ENCODE measurements around the gene MTHFS.

The MTHFS gene

GRCh38 chr15:79896131-79896633, 632 bp downstream of the MTHFS start:
- Histone ChIP-seq H3K79me2 (ENCODE audit: insufficient read depth, low read depth) (0 out of 2 replicates have a peak, but pooled peaks cover 6% of the 10 kb centered on the region), H2AFZ (ENCODE audit: low read depth) (peak overlapping the region; percentile 87), H3K9ac (peak overlapping the region; percentile 90; the same call in 1 of the 2 replicates), H3K4me2 (peak overlapping the region; percentile 87), H3K4me1 (ENCODE audit: low read depth, poor library complexity, severe bottlenecking) (peaks cover 16% of the 10 kb centered on the region), H3K27ac (peak overlapping the region; percentile 80), H3K27me3 (ENCODE audit: insufficient read depth, low read depth) (no peaks in the 10 kb centered on the region), H4K20me1 (ENCODE audit: insufficient read depth) (no peaks in the 10 kb centered on the region), H3K36me3 (ENCODE audit: insufficient read depth) (no peaks in the 10 kb centered on the region), H3K4me3 (IDR thresholded peaks at IDR 0.05; ENCODE audit: insufficient read depth, low read depth, low read length) (no peak overlapping the region)
- no peak for TF ChIP-seq CTCF (conservative IDR thresholded peaks at IDR 0.05; ENCODE audit: low read depth, low read length)

- Histone ChIP-seq H3K4me1 (ENCODE audit: low read depth, poor library complexity, severe bottlenecking) (no peaks in the 10 kb centered on the region), H3K36me3 (ENCODE audit: insufficient read depth) (0 out of 2 replicates have a peak, but pooled peaks cover 6% of the 10 kb centered on the region), H3K4me2 (no peak overlapping the region), H4K20me1 (ENCODE audit: insufficient read depth) (no peaks in the 10 kb centered on the region), H2AFZ (ENCODE audit: low read depth) (no peak overlapping the region), H3K79me2 (ENCODE audit: insufficient read depth, low read depth) (no peaks in the 10 kb centered on the region), H3K4me3 (IDR thresholded peaks at IDR 0.05; ENCODE audit: insufficient read depth, low read depth, low read length) (no peak overlapping the region), H3K27me3 (ENCODE audit: insufficient read depth, low read depth) (no peaks in the 10 kb centered on the region), H3K9ac (no peak overlapping the region), H3K27ac (no peak overlapping the region)
- no peak for TF ChIP-seq CTCF (conservative IDR thresholded peaks at IDR 0.05; ENCODE audit: low read depth, low read length)
Observed at GRCh38 chr15:79887054-79887930, 9.5 kb downstream of the MTHFS start.

- no peak for TF ChIP-seq CTCF (conservative IDR thresholded peaks at IDR 0.05; ENCODE audit: low read depth, low read length)
- Histone ChIP-seq H4K20me1 (ENCODE audit: insufficient read depth) (no peaks in the 10 kb centered on the region), H3K4me3 (IDR thresholded peaks at IDR 0.05; ENCODE audit: insufficient read depth, low read depth, low read length) (no peak overlapping the region), H3K79me2 (ENCODE audit: insufficient read depth, low read depth) (no peaks in the 10 kb centered on the region), H3K9ac (no peak overlapping the region), H3K4me2 (no peak overlapping the region), H3K27me3 (ENCODE audit: insufficient read depth, low read depth) (no peaks in the 10 kb centered on the region), H3K27ac (no peak overlapping the region), H3K36me3 (ENCODE audit: insufficient read depth) (0 out of 2 replicates have a peak, but pooled peaks cover 6% of the 10 kb centered on the region), H2AFZ (ENCODE audit: low read depth) (no peak overlapping the region), H3K4me1 (ENCODE audit: low read depth, poor library complexity, severe bottlenecking) (no peaks in the 10 kb centered on the region)
Observed at GRCh38 chr15:79886124-79886523, 10.7 kb downstream of the MTHFS start.

- H3K27me3 ChIP-seq (ENCODE audit: insufficient read depth, low read depth) = no peaks in the 10 kb centered on the region
- H3K27ac ChIP-seq = no peak overlapping the region
- 0 out of 2 replicates have a peak, but pooled peaks cover 6% of the 10 kb centered on the region for H3K36me3 ChIP-seq (ENCODE audit: insufficient read depth)
Observed at GRCh38 chr15:79884204-79884596, 12.6 kb downstream of the MTHFS start.

More at GRCh38 chr15:79884204-79884596, 12.6 kb downstream of the MTHFS start:
- Histone ChIP-seq H3K79me2 (ENCODE audit: insufficient read depth, low read depth) (no peaks in the 10 kb centered on the region), H4K20me1 (ENCODE audit: insufficient read depth) (no peaks in the 10 kb centered on the region), H3K4me2 (no peak overlapping the region), H3K4me3 (IDR thresholded peaks at IDR 0.05; ENCODE audit: insufficient read depth, low read depth, low read length) (no peak overlapping the region), H3K9ac (no peak overlapping the region), H2AFZ (ENCODE audit: low read depth) (no peak overlapping the region), H3K4me1 (ENCODE audit: low read depth, poor library complexity, severe bottlenecking) (no peaks in the 10 kb centered on the region)
- TF ChIP-seq CTCF (conservative IDR thresholded peaks at IDR 0.05; ENCODE audit: low read depth, low read length) = no peak
